Skeletal muscle tissue (tissue), 4 donors: Measurements from ENCODE around the gene AFF4. TPM values are rescaled to one million over a fixed set of nuclear protein-coding genes. Genes with fewer than 3 reads are reported as not detected.
A peak's percentile ranks its signal among the peaks of the same experiment; 100 is the strongest.

Experiments
- H3K27ac ChIP-seq: one replicate; pipeline ENCODE4 v1.7.0; 2013; ENCODE audit warnings: mild to moderate bottlenecking, low read depth, low read length, inconsistent platforms
- H3K27me3 ChIP-seq, 3 donors: one replicate each; pipeline ENCODE4 v1.7.0; 2013; ENCODE audit warnings: low read length in 3 of 3; ENCODE audit not compliant: control insufficient read depth in 3 of 3, insufficient read depth in 3 of 3
- H3K36me3 ChIP-seq, 3 donors: one replicate each; pipeline ENCODE4 v1.7.0; 2013; ENCODE audit warnings: low read length in 3 of 3; ENCODE audit not compliant: control insufficient read depth in 3 of 3, insufficient read depth in 3 of 3
- H3K4me1 ChIP-seq, 3 donors: one replicate each; pipeline ENCODE4 v1.7.0; 2013; ENCODE audit warnings: low read length in 3 of 3, mild to moderate bottlenecking in 3 of 3; ENCODE audit not compliant: control insufficient read depth in 3 of 3, insufficient read depth in 3 of 3
- H3K4me3 ChIP-seq, 3 donors: one replicate each; pipeline ENCODE4 v1.7.0; 2013; ENCODE audit warnings: low read length in 3 of 3
- H3K9ac ChIP-seq, 3 donors: one replicate each; pipeline ENCODE4 v1.7.0; 2013; ENCODE audit warnings: low read length in 3 of 3, mild to moderate bottlenecking in 3 of 3, moderate library complexity in 2 of 3, low read depth in 1 of 3
- H3K9me3 ChIP-seq, 3 donors: one replicate each; pipeline ENCODE4 v1.7.0; 2013; ENCODE audit warnings: low read length in 3 of 3; ENCODE audit not compliant: control insufficient read depth in 3 of 3
- total RNA-seq: library from RNA; depleted of rRNA; stranded (reverse); fragments of >200 nt; gene quantifications from one replicate; pipeline ENCODE4 v1.2.3, GENCODE V29; 2014
- donor health status: Osteomylitis.

AFF4 gene
- total RNA-seq, 1 donor from 2014 or later = 35.5 TPM

DNA sequence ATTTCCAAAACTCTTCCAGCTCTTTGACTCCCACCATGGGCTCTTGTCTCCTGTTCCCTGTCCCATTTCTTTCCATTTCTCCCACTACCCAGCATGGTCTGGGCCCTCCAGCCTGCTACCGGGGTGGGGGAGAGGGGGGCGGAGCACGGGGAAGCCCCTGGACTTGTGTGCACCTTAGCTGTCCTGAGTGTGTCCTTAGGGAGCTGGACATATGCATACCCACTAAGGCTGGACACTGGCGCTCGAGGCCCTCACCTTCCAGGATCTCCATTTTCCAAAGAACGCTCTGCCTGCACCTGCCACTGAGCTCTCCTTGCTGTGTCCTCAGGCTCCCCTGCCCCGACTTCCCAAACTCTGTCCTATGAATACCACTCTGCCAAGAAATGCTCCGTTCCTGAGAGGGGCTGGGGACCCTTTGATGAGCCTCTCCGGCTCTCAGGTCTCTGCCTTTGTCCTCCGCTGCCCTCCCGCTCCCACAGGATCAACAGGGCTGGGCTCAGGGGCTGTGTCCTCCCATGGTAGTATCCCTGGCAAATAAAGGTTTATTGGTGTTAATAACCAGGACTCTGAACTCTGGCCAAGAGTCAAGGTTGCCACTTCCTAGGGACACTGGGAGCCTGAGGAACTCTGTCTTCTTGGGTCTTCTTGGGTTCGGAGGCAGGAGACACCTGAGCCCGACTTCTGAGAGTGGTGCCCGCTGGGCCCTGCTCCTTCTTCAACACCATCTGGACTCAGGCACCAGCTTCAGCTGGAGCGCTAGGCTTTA, 132.2 kb downstream of the AFF4 start:
- H3K4me1 ChIP-seq = peaks cover 4 to 17% (median 8%) of the 10 kb centered on the region in 3 donors
- peak overlapping the region in 1 of 3 donors; percentile 73 for H3K4me3 ChIP-seq
- H3K36me3 ChIP-seq = no peaks in the 10 kb centered on the region
- peaks cover 2 to 24% (median 19%) of the 10 kb centered on the region in 3 donors for H3K27me3 ChIP-seq
- H3K9me3 ChIP-seq = no peaks in the 10 kb centered on the region
- peak overlapping the region in 2 of 3 donors; percentile 73 to 78 for H3K9ac ChIP-seq
- H3K27ac ChIP-seq = no peak overlapping the region

- H3K36me3 ChIP-seq = no peaks in the 10 kb centered on the region
- H3K9ac ChIP-seq = peak within 1 kb of the TSS; percentile 57 to 78 (median 73)
- no peak within 1 kb of the TSS for H3K27ac ChIP-seq
- H3K4me3 ChIP-seq = peak within 1 kb of the TSS; percentile 66 to 81 (median 73)
- H3K27me3 ChIP-seq = peaks cover 7 to 30% (median 23%) of the 10 kb centered on the region in 3 donors
- H3K9me3 ChIP-seq = no peaks in the 10 kb centered on the region
- peaks cover 4 to 17% (median 8%) of the 10 kb centered on the region in 3 donors for H3K4me1 ChIP-seq
Measured at GRCh38 chr5:132830436-132831094, 132.9 kb downstream of the AFF4 start, which contains the start of gene SHROOM1. Gene SHROOM1 (minus strand): TSS chr5:132830647. CDS start chr5:132826140, 4,507 bp downstream.

DNA sequence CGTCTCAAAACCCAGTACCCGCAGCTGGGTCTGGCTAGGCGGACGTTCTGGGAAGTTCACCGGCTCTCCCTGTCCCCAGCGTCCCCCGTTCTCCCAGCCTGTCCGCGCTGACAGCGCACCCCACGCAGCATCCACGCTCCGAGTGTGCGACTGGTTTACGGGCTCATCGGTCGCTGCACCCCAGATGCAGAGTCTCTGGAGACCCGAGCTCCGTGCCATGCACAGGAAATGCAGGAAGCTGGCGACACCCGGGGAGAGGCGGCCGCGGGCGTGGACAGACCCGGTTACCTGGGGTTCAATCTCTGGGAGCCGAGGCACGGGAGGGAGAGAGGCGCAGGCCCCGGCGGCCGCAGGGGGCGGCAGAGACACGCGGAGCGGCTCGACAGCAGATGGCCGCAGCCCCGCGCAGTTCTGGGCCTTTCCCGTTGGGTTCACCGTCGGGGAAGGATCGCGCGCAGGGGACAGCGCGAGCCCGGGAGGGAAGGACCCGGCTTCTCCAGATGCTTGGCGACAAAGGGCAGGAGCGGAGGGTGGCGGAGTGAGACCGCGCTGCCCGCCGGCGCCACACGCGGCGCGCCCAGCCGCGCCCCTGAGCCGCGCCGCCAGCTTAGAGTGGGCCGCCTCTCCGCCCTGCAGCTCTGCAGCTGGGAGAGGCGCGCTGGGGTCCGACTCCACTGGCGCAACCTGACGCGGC, 133.5 kb downstream of the AFF4 start:
- no peaks in the 10 kb centered on the region for H3K9me3 ChIP-seq
- H3K4me3 ChIP-seq = peak overlapping the region; percentile 66 to 81 (median 73)
- no peak overlapping the region for H3K27ac ChIP-seq
- H3K36me3 ChIP-seq = no peaks in the 10 kb centered on the region
- peak overlapping the region; percentile 57 to 78 (median 73) for H3K9ac ChIP-seq
- H3K27me3 ChIP-seq = peaks cover 7 to 33% (median 26%) of the 10 kb centered on the region in 3 donors
- peaks cover 4 to 17% (median 8%) of the 10 kb centered on the region in 3 donors for H3K4me1 ChIP-seq

GRCh38 chr5:132828846-132829494, 134.5 kb downstream of the AFF4 start:
- H3K27me3 ChIP-seq = peaks cover 7 to 35% (median 31%) of the 10 kb centered on the region in 3 donors
- H3K4me3 ChIP-seq = peak overlapping the region in 2 of 3 donors; percentile 66 to 81
- H3K4me1 ChIP-seq = peaks cover 4 to 17% (median 8%) of the 10 kb centered on the region in 3 donors

DNA sequence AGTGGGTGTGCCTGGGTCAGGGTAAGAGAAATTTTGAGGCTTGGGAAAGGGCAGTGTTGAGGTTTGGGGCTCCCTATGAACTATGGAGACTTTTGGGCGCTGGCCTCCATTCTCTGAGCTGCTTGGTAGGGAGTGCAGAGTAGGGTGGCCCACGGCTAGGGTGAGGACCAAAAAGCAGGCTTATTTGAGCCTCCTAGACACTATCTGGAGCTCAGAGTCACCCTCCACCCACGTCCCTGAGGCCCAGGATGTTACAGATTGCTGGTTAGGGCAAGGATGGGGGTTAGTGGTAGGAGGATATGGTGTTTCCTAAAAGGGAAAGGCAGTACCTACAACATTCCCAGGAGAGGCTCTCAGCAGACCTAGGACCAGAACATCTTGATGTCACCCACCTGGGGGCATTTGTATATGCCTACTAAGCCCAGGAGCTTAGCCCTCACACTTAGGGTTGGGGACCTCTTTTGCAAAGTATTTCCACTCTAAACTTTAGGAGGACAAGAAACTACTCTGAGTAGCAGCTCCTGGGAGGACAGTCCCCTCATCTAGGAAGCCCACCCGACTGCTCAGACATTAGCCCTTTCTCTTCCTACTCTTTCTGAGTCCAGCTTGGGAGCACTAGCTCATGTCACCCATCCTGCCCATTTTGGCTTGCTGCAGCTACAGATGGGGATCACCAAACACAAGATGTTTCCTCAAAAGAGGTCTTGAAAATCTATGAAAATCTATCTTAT, 135.3 kb downstream of the AFF4 start:
- H3K9me3 ChIP-seq = no peaks in the 10 kb centered on the region
- no peak overlapping the region for H3K4me3 ChIP-seq
- no peak overlapping the region for H3K27ac ChIP-seq
- no peak overlapping the region for H3K9ac ChIP-seq
- H3K36me3 ChIP-seq = no peaks in the 10 kb centered on the region
- H3K27me3 ChIP-seq = peaks cover 7 to 41% (median 31%) of the 10 kb centered on the region in 3 donors
- H3K4me1 ChIP-seq = peaks cover 5 to 17% (median 8%) of the 10 kb centered on the region in 3 donors

More at GRCh38 chr5:132828846-132829494, 134.5 kb downstream of the AFF4 start:
- Histone ChIP-seq H3K9ac (peak overlapping the region in 1 of 3 donors; percentile 78), H3K36me3 (no peaks in the 10 kb centered on the region), H3K27ac (no peak overlapping the region), H3K9me3 (no peaks in the 10 kb centered on the region)

DNA sequence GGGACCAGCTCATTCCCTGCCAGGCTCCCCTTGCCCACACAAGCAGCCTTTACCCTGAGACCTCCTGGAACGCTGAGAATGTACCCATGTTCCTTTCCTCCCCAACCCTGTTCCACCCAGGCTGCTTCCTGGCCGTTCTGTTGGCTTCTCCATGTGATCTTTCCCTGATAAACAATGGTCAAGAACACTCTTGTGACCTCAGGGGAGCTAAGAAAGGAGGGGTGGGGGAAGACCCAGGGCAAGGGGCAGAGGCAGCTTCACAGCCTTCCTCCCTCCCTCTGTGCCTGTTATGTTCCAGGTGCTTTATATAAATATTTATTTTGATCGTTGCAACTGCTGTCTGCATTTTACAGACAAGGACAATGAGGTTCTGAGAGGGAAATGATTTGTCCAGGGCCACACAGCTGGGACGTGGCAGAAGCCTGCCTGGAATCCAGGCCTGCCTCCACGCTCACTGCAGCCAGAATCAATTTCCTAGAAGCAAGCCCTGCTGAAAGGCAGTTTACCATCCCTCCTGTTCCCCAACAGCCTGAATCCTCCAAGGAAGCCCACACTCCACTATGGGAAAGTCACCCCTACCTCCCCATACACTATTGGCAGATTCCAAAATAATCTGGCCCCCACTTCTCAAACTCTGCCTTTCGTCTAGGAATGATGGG, 136.9 kb downstream of the AFF4 start:
- Histone ChIP-seq H3K9me3 (no peaks in the 10 kb centered on the region), H3K4me3 (no peak overlapping the region), H3K4me1 (peaks cover 8 to 17% (median 9%) of the 10 kb centered on the region in 3 donors), H3K9ac (peak overlapping the region in 1 of 3 donors; percentile 33), H3K27me3 (peaks cover 7 to 41% (median 31%) of the 10 kb centered on the region in 3 donors), H3K27ac (no peak overlapping the region), H3K36me3 (no peaks in the 10 kb centered on the region)

DNA sequence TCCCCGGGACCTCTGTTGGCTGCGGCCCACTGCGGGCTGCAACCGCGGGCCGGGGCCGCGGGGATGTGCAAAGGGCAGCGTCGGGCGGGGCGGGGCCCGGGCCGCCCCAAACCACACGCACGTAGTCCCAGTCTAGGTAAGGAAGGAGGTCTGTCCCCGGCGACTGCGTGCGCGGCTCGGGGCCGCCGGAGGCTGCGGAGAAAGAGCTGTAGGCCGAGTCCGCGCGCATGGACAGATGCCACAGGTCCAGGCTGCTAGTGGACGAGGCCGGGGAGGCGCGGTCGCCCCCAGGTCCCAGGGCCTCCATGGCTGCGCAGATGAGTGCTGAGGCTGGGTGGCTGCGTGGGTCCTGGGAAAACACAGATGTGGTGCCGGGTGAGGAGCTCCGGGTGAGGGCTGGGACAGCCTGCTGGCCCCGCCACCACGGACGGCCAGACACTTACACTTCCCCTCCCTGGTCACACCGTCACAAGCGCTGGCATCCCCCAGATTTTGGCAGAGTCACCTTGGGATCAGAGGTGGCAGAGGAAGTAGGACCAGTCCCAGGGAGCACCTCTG, 137.5 kb downstream of the AFF4 start:
- H3K4me3 ChIP-seq = no peak overlapping the region
- no peak overlapping the region for H3K27ac ChIP-seq

More for the DNA sequence above, 137.5 kb downstream of the AFF4 start:
- H3K9ac ChIP-seq = peak overlapping the region in 1 of 3 donors; percentile 33
- H3K36me3 ChIP-seq = no peaks in the 10 kb centered on the region
- H3K27me3 ChIP-seq = peaks cover 7 to 41% (median 27%) of the 10 kb centered on the region in 3 donors
- H3K9me3 ChIP-seq = no peaks in the 10 kb centered on the region
- peaks cover 8 to 14% (median 9%) of the 10 kb centered on the region in 3 donors for H3K4me1 ChIP-seq
